IMR-90 (cell line): ENCODE measurements around the gene SPAG16. TPM values are rescaled to one million over a fixed set of nuclear protein-coding genes. Genes with fewer than 3 reads are reported as not detected.
A peak's percentile ranks its signal among the peaks of the same experiment; 100 is the strongest.

ENCODE experiments used
- ATAC-seq: fragments of 200-7000 bp; cut with Tn5 transposase; 2 replicates; pipeline ENCODE4 v1.9.1; 2020; ENCODE audit warnings: low read depth, mild to moderate bottlenecking, moderate library complexity
- BruUV-seq: library from RNA; stranded (reverse); fragments of 400-500 nt; replicated peaks from 2 replicates; lab custom pipeline; 2021; lab: Mats Ljungman, UMichigan
- CTCF ChIA-PET: fragments of 300-600 bp; formaldehyde crosslinking; extraction: SDS; loops from one replicate; lab custom pipeline; 2021; ENCODE audit warnings: antibody characterized with exemption; lab: Yijun Ruan, JAX
- POLR2A ChIA-PET: fragments of 300-600 bp; sonication (Branson Sonifier 250); formaldehyde crosslinking; loops from one replicate; lab custom pipeline; 2022; ENCODE audit warnings: antibody characterized with exemption; ENCODE audit not compliant: unreplicated experiment; lab: Charles Lee
- DNase-seq: peaks from one replicate; pipeline ENCODE4 v3.0.0; 2013
- H2AFZ ChIP-seq: replicated peaks from 2 replicates; pipeline ENCODE3; 2013; ENCODE audit warnings: low read length, mild to moderate bottlenecking; ENCODE audit not compliant: poor library complexity
- H2AK5ac ChIP-seq: 2 replicates; pipeline ENCODE4 v1.6.1; 2013; ENCODE audit warnings: low read depth, low read length, inconsistent platforms
- H2AK9ac ChIP-seq: replicated peaks from 2 replicates; pipeline ENCODE3; 2013; ENCODE audit warnings: mild to moderate bottlenecking, low read depth, low read length, moderate library complexity; ENCODE audit not compliant: poor library complexity
- H2BK120ac ChIP-seq: 2 replicates; pipeline ENCODE4 v1.6.1; 2013; ENCODE audit warnings: low read depth, low read length, inconsistent platforms
- H2BK15ac ChIP-seq: 3 replicates; pipeline ENCODE4 v1.6.1; 2013; ENCODE audit warnings: low read depth, low read length, inconsistent platforms
- H2BK20ac ChIP-seq: 2 replicates; pipeline ENCODE4 v1.6.1; 2013; ENCODE audit warnings: low read depth, mild to moderate bottlenecking, inconsistent platforms, low read length, moderate library complexity
- H2BK5ac ChIP-seq: 2 replicates; pipeline ENCODE4 v1.6.1; 2013; ENCODE audit warnings: mild to moderate bottlenecking, low read depth, low read length, inconsistent platforms; ENCODE audit not compliant: poor library complexity, severe bottlenecking
- H3K14ac ChIP-seq: replicated peaks from 2 replicates; pipeline ENCODE4 v1.6.1; 2013; ENCODE audit warnings: low read depth, low read length, inconsistent platforms
- H3K18ac ChIP-seq: 2 replicates; pipeline ENCODE4 v1.6.1; 2013; ENCODE audit warnings: low read depth, low read length, control low read depth
- H3K23ac ChIP-seq: 2 replicates; pipeline ENCODE4 v1.6.1; 2013; ENCODE audit warnings: low read depth, low read length, inconsistent platforms
- H3K27ac ChIP-seq: 2 replicates; pipeline ENCODE4 v1.5.1; 2013; ENCODE audit warnings: mild to moderate bottlenecking, control low read depth, low read length; ENCODE audit not compliant: insufficient read depth
- H3K27me3 ChIP-seq: 2 replicates; pipeline ENCODE4 v1.6.1; 2013; ENCODE audit warnings: low read length; ENCODE audit not compliant: control insufficient read depth, insufficient read depth
- H3K36me3 ChIP-seq: 2 replicates; pipeline ENCODE4 v1.6.1; 2013; ENCODE audit warnings: low read length, mixed read lengths; ENCODE audit not compliant: control insufficient read depth, insufficient read depth
- H3K4ac ChIP-seq: 2 replicates; pipeline ENCODE4 v1.6.1; 2013; ENCODE audit warnings: low read depth, low read length, inconsistent platforms
- H3K4me1 ChIP-seq: 2 replicates; pipeline ENCODE4 v1.6.1; 2013; ENCODE audit warnings: low read length, mixed read lengths; ENCODE audit not compliant: control insufficient read depth, insufficient read depth
- H3K4me2 ChIP-seq: 2 replicates; pipeline ENCODE4 v1.6.1; 2013; ENCODE audit warnings: low read depth, mild to moderate bottlenecking, control low read depth, low read length, moderate library complexity
- H3K4me3 ChIP-seq: 2 replicates; pipeline ENCODE4 v1.5.1; 2013; ENCODE audit warnings: low read depth, mild to moderate bottlenecking, control low read depth, low read length, moderate library complexity; ENCODE audit not compliant: insufficient read depth
- H3K56ac ChIP-seq: 2 replicates; pipeline ENCODE4 v1.6.1; 2013; ENCODE audit warnings: low read length, inconsistent platforms; ENCODE audit not compliant: insufficient read depth; ENCODE audit errors: extremely low read depth
- H3K79me1 ChIP-seq, 2 experiments: 2 replicates each; pipeline ENCODE4 v1.6.1; 2013; ENCODE audit warnings: low read length in 2 of 2, inconsistent platforms in 1 of 2, low read depth in 1 of 2
- H3K9ac ChIP-seq: 2 replicates; pipeline ENCODE4 v1.6.1; 2013; ENCODE audit warnings: low read depth, low read length, control low read depth
- H3K9me1 ChIP-seq: 2 replicates; pipeline ENCODE4 v1.6.1; 2013; ENCODE audit warnings: low read length, inconsistent platforms; ENCODE audit not compliant: insufficient read depth
- H3K9me3 ChIP-seq: 2 replicates; pipeline ENCODE4 v1.6.1; 2013; ENCODE audit warnings: low read length; ENCODE audit not compliant: control insufficient read depth, insufficient read depth
- H4K20me1 ChIP-seq: 2 replicates; pipeline ENCODE4 v1.6.1; 2013; ENCODE audit warnings: low read length, inconsistent platforms; ENCODE audit not compliant: insufficient read depth
- H4K5ac ChIP-seq: 2 replicates; pipeline ENCODE4 v1.6.1; 2013; ENCODE audit warnings: mild to moderate bottlenecking, low read depth, low read length, control low read depth
- H4K8ac ChIP-seq, 2 experiments: 2 replicates each; pipeline ENCODE4 v1.6.1; 2013; ENCODE audit warnings: low read depth in 2 of 2, low read length in 2 of 2, control low read depth in 1 of 2, inconsistent platforms in 1 of 2
- H4K91ac ChIP-seq: 2 replicates; pipeline ENCODE4 v1.6.1; 2013; ENCODE audit warnings: low read depth, low read length, inconsistent platforms; ENCODE audit not compliant: insufficient read depth
- CTCF ChIP-seq: conservative IDR thresholded peaks from 2 replicates; pipeline ENCODE4 v1.5.1; 2012; ENCODE audit warnings: mild to moderate bottlenecking, low read depth, low read length, improper control_type of control experiment
- MAFK ChIP-seq: IDR thresholded peaks from 2 replicates; pipeline ENCODE4 v1.6.1; 2012; ENCODE audit warnings: low read depth, low read length, improper control_type of control experiment
- POLR2A ChIP-seq: IDR thresholded peaks from 2 replicates; pipeline ENCODE4 v1.6.1; 2012; ENCODE audit warnings: mild to moderate bottlenecking, low read depth, low read length
- USF2 ChIP-seq: fragments of 150-350 bp; IDR thresholded peaks from 2 replicates; pipeline ENCODE4 v1.6.1; 2017; ENCODE audit warnings: mild to moderate bottlenecking, antibody characterized with exemption, low read length, low read depth
- WGBS, 2 experiments: methylation state at CpG; one replicate each; pipeline versions ENCODE4 v1.1.5 to v1.1.7; 2013; ENCODE audit warnings: missing lambda C conversion rate in 2 of 2; ENCODE audit not compliant: insufficient read length in 1 of 2; ENCODE audit errors: extremely low coverage in 2 of 2; 5-methylcytosine and 5-hydroxymethylcytosine counted together
- dilution Hi-C: fragments of 300-500 bp; cut with HindIII; formaldehyde crosslinking; loops from one replicate; pipeline ENCODE4 v1.14.3; 2018; ENCODE audit warnings: low sequenced_read_pairs; ENCODE audit not compliant: unreplicated experiment
- in situ Hi-C: fragments of 300-500 bp; cut with MboI; formaldehyde crosslinking; loops from 3 replicates; pipeline ENCODE4 v1.14.3; 2019; ENCODE audit warnings: low sequenced_read_pairs, inconsistent platforms, mixed read lengths
- intact Hi-C: fragments of 100-400 bp; cut with micrococcal nuclease; formaldehyde crosslinking; loops from 2 replicates; pipeline ENCODE4 v1.10.0; 2022
- polyA plus RNA-seq, 3 experiments: library from polyadenylated mRNA; depleted of rRNA; stranded (reverse); fragments of >200 nt; gene quantifications; 2 replicates each; pipeline ENCODE4 v1.2.3, GENCODE V29; 2012; ENCODE audit warnings: low replicate concordance in 1 of 3
- total RNA-seq: library from RNA; depleted of rRNA; stranded (reverse); fragments of >200 nt; gene quantifications from 2 replicates; pipeline ENCODE4 v1.2.3, GENCODE V29; 2012

Gene SPAG16
- total and polyA plus RNA-seq, 2 of the 4 experiments (the other 2 are of a cell fraction), result 7.3 to 13.5 TPM

- no peaks in the 10 kb centered on the region for H3K27me3 ChIP-seq
- peaks cover 11% of the 10 kb centered on the region for H3K9me3 ChIP-seq
- no peak overlapping the region for H2BK15ac ChIP-seq
- H4K20me1 ChIP-seq, result no peaks in the 10 kb centered on the region
- no peak overlapping the region for H3K4ac ChIP-seq
- H2AK9ac ChIP-seq, result no peak overlapping the region
- no peaks in the 10 kb centered on the region for H3K9me1 ChIP-seq
- no peak overlapping the region for H3K27ac ChIP-seq
- ChIA-PET CTCF (interaction anchor here (1.7 kb wide), 1 partner anchor 13 kb away, joined by 7 read pairs; no protein-coding TSS in a partner anchor), POLR2A (no interaction called here)
- H3K4me3 ChIP-seq, result no peak overlapping the region
- H4K5ac ChIP-seq, result no peak overlapping the region
- in situ Hi-C loops, result no loop called here
- BruUV-seq, result no TSS peak
- no peak overlapping the region for H2AK5ac ChIP-seq
- H2BK120ac ChIP-seq, result no peak overlapping the region
- no CpG with 5 or more reads among the region's 2 CpGs for WGBS, 2 experiments
- dilution Hi-C loops, result no loop called here
- H3K4me2 ChIP-seq, result no peak overlapping the region
- no peak overlapping the region for H3K23ac ChIP-seq
- no peak overlapping the region for H2AFZ ChIP-seq
- H2BK5ac ChIP-seq, result no peak overlapping the region
- ATAC-seq (no peak), DNase-seq (no peak)
- H3K56ac ChIP-seq, result no peak overlapping the region
- H3K4me1 ChIP-seq, result no peaks in the 10 kb centered on the region
- H3K36me3 ChIP-seq, result no peaks in the 10 kb centered on the region
- H4K91ac ChIP-seq, result no peak overlapping the region
- no peak overlapping the region for H3K14ac ChIP-seq
- intact Hi-C loops, result no loop called here
- no peak for TF ChIP-seq USF2
- no peak for TF ChIP-seq POLR2A
- no peak for TF ChIP-seq CTCF
- TF ChIP-seq MAFK, result peak; percentile 88
- H3K9ac ChIP-seq, result no peak overlapping the region
- no peak overlapping the region for H3K18ac ChIP-seq
- H3K79me1 ChIP-seq, result no peaks in the 10 kb centered on the region
- no peak overlapping the region for H4K8ac ChIP-seq
- H2BK20ac ChIP-seq, result no peak overlapping the region
These were observed 1013.2 kb downstream of the SPAG16 start for GRCh38 chr2:214297423-214297822.
